Stimulated activated CD8-positive, alpha-beta memory T cell treated with anti-CD3 and anti-CD28 coated beads, Interleukin-4, amount 100 ng/mL, for 24 hours (primary cell): ENCODE data around the gene CCDC92.
"Not testable (repeated sequence)": the region's sequence is repeated elsewhere in the genome, so short reads cannot be mapped to it uniquely, and the experiment has no call there.

Source experiments
- DNase-seq: peaks from one replicate; pipeline ENCODE4 v3.0.0-alpha.2; 2020; ENCODE audit warnings: low read depth

CCDC92 gene

GRCh38 chr12:123936471-123936870, 36.2 kb downstream of the CCDC92 start:
- no peak for DNase-seq

- no peak for DNase-seq
Observed at GRCh38 chr12:123935956-123936355, 36.7 kb downstream of the CCDC92 start.

- DNase-seq, result no peak
Observed at GRCh38 chr12:123934829-123935228, 37.8 kb downstream of the CCDC92 start.

- DNase-seq, result no peak
Observed at GRCh38 chr12:123934016-123934620, 38.5 kb downstream of the CCDC92 start.

- DNase-seq, result no peak
Observed at GRCh38 chr12:123933214-123933613, 39.4 kb downstream of the CCDC92 start.

- no peak for DNase-seq
Observed at GRCh38 chr12:123931686-123932321, 40.8 kb downstream of the CCDC92 start.

- no peak for DNase-seq
Observed at GRCh38 chr12:123929946-123930583, 42.6 kb downstream of the CCDC92 start.

- DNase-seq, result no peak
Observed at GRCh38 chr12:123928897-123929296, 43.7 kb downstream of the CCDC92 start.

GRCh38 chr12:123928274-123928865, 44.3 kb downstream of the CCDC92 start:
- no peak for DNase-seq

GRCh38 chr12:123924539-123924938, 48.1 kb downstream of the CCDC92 start:
- DNase-seq, result no peak

GRCh38 chr12:123923927-123924326, 48.7 kb downstream of the CCDC92 start:
- no peak for DNase-seq

GRCh38 chr12:123923038-123923437, 49.6 kb downstream of the CCDC92 start:
- no peak for DNase-seq

- no peak for DNase-seq
Observed at GRCh38 chr12:123919980-123920360, 52.7 kb downstream of the CCDC92 start.

- DNase-seq, result no peak
Observed at GRCh38 chr12:123917337-123917850, 55.2 kb downstream of the CCDC92 start.

GRCh38 chr12:123916729-123917128, 55.9 kb downstream of the CCDC92 start:
- DNase-seq, result peak; percentile 62

- no peak for DNase-seq
Observed at GRCh38 chr12:123914726-123915333, 57.8 kb downstream of the CCDC92 start.

GRCh38 chr12:123912415-123913380, 59.9 kb downstream of the CCDC92 start:
- no peak for DNase-seq

GRCh38 chr12:123911672-123912409, 60.8 kb downstream of the CCDC92 start:
- DNase-seq, result not testable (repeated sequence)

GRCh38 chr12:123910761-123911193, 61.9 kb downstream of the CCDC92 start:
- DNase-seq, result no peak

- no peak for DNase-seq
Observed at GRCh38 chr12:123910057-123910456, 62.6 kb downstream of the CCDC92 start.
